Fibroblast of lung (primary cell): Measurements from ENCODE around the gene TMEM154.

ENCODE experiments used
- EZH2 ChIP-seq: IDR thresholded peaks from 2 replicates; pipeline ENCODE4 v1.5.1; 2012; ENCODE audit warnings: low read length, control low read depth, mild to moderate bottlenecking; ENCODE audit errors: missing control alignments
- TF ChIP-seq, protein P1 (sequence below), 2 donors: IDR thresholded peaks in 1 of 2; conservative IDR thresholded peaks in 1 of 2; 1 replicate in 1 of 2; 2 replicates in 1 of 2; pipeline ENCODE4 v1.5.1; 2011 to 2012; ENCODE audit warnings: low read length in 2 of 2, control low read depth in 1 of 2, inconsistent platforms in 1 of 2, low read depth in 1 of 2, mild to moderate bottlenecking in 1 of 2

DNA sequence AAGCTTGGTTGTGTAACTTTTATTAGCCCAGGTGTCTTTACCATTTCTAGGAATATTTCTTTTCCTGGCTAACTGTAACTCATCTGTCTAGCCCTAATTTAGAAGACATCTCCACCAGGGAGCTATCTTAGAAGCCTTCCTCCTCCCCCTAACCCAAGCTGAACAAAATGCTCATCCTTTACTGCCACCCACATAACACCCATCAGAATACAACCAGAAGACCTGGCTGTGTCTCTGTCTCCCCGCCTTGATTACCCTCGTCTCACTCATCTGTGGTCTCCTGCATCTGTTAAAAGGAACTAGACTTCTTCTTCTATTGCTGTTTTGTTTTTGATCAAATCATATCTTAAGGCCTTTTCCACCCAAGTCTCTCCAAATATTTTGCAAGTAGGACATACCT lies 4.8 kb upstream of the TMEM154 start:
- TF ChIP-seq, protein P1, sequence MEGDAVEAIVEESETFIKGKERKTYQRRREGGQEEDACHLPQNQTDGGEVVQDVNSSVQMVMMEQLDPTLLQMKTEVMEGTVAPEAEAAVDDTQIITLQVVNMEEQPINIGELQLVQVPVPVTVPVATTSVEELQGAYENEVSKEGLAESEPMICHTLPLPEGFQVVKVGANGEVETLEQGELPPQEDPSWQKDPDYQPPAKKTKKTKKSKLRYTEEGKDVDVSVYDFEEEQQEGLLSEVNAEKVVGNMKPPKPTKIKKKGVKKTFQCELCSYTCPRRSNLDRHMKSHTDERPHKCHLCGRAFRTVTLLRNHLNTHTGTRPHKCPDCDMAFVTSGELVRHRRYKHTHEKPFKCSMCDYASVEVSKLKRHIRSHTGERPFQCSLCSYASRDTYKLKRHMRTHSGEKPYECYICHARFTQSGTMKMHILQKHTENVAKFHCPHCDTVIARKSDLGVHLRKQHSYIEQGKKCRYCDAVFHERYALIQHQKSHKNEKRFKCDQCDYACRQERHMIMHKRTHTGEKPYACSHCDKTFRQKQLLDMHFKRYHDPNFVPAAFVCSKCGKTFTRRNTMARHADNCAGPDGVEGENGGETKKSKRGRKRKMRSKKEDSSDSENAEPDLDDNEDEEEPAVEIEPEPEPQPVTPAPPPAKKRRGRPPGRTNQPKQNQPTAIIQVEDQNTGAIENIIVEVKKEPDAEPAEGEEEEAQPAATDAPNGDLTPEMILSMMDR (conservative IDR thresholded peaks at IDR 0.05 in 1 of 2, IDR thresholded peaks at IDR 0.05 in 1 of 2; ENCODE audit: low read depth in 1 of 2, low read length in 2 of 2): no peak
- TF ChIP-seq EZH2: no peak
